Osteocyte (in vitro differentiated cells): ENCODE data around the gene ERICH3. TPM values are rescaled to one million over a fixed set of nuclear protein-coding genes. Genes with fewer than 3 reads are reported as not detected.

Experiments
- DNase-seq: peaks from one replicate; pipeline ENCODE4 v3.0.0; 2021; ENCODE audit warnings: mixed read lengths; ENCODE audit not compliant: unreplicated experiment; ENCODE audit errors: extremely low spot score
- H3K27ac Mint-ChIP-seq: one replicate; pipeline ENCODE4 v1.8.0; 2021; ENCODE audit warnings: mild to moderate bottlenecking, mixed read lengths; ENCODE audit not compliant: unreplicated experiment
- H3K27me3 Mint-ChIP-seq: one replicate; pipeline ENCODE4 v1.8.0; 2021; ENCODE audit warnings: mixed read lengths; ENCODE audit not compliant: unreplicated experiment
- H3K36me3 Mint-ChIP-seq: one replicate; pipeline ENCODE4 v1.8.0; 2021; ENCODE audit warnings: mixed read lengths; ENCODE audit not compliant: unreplicated experiment
- H3K4me1 Mint-ChIP-seq: one replicate; pipeline ENCODE4 v1.8.0; 2021; ENCODE audit warnings: mixed read lengths; ENCODE audit not compliant: unreplicated experiment
- H3K4me3 Mint-ChIP-seq: one replicate; pipeline ENCODE4 v1.8.0; 2021; ENCODE audit warnings: mild to moderate bottlenecking, moderate library complexity, mixed read lengths; ENCODE audit not compliant: unreplicated experiment
- H3K9me3 Mint-ChIP-seq: one replicate; pipeline ENCODE4 v1.8.0; 2021; ENCODE audit warnings: mixed read lengths; ENCODE audit not compliant: unreplicated experiment
- total RNA-seq: library from RNA; stranded (reverse); gene quantifications from 2 replicates; pipeline ENCODE4 v1.2.1, GENCODE V29; 2021
- TF ChIP-seq, protein P1 (sequence below): fragments of 200-600 bp; sonication (generic); IDR thresholded peaks from 2 replicates; pipeline ENCODE4 v1.5.0; 2021; ENCODE audit warnings: antibody characterized with exemption, mild to moderate bottlenecking, moderate library complexity

The ERICH3 gene
- total RNA-seq, 1 donor from 2014 or later = not detected

GRCh38 chr1:74586253-74586897 lies 87.2 kb downstream of the ERICH3 start:
- Mint-ChIP-seq H3K4me3 (no peak overlapping the region), H3K4me1 (no peaks in the 10 kb centered on the region), H3K36me3 (no peaks in the 10 kb centered on the region), H3K27ac (no peak overlapping the region), H3K27me3 (peaks cover 3% of the 10 kb centered on the region), H3K9me3 (no peaks in the 10 kb centered on the region)
- TF ChIP-seq, protein P1, sequence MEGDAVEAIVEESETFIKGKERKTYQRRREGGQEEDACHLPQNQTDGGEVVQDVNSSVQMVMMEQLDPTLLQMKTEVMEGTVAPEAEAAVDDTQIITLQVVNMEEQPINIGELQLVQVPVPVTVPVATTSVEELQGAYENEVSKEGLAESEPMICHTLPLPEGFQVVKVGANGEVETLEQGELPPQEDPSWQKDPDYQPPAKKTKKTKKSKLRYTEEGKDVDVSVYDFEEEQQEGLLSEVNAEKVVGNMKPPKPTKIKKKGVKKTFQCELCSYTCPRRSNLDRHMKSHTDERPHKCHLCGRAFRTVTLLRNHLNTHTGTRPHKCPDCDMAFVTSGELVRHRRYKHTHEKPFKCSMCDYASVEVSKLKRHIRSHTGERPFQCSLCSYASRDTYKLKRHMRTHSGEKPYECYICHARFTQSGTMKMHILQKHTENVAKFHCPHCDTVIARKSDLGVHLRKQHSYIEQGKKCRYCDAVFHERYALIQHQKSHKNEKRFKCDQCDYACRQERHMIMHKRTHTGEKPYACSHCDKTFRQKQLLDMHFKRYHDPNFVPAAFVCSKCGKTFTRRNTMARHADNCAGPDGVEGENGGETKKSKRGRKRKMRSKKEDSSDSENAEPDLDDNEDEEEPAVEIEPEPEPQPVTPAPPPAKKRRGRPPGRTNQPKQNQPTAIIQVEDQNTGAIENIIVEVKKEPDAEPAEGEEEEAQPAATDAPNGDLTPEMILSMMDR = no peak
- DNase-seq = no peak

GRCh38 chr1:74584185-74584584 lies 89.4 kb downstream of the ERICH3 start:
- no peaks in the 10 kb centered on the region for H3K4me1 Mint-ChIP-seq
- no peak for DNase-seq
- H3K9me3 Mint-ChIP-seq = no peaks in the 10 kb centered on the region
- no peak overlapping the region for H3K4me3 Mint-ChIP-seq
- H3K27me3 Mint-ChIP-seq = peaks cover 3% of the 10 kb centered on the region
- no peak overlapping the region for H3K27ac Mint-ChIP-seq
- no peaks in the 10 kb centered on the region for H3K36me3 Mint-ChIP-seq
- TF ChIP-seq, protein P1 = no peak

DNA sequence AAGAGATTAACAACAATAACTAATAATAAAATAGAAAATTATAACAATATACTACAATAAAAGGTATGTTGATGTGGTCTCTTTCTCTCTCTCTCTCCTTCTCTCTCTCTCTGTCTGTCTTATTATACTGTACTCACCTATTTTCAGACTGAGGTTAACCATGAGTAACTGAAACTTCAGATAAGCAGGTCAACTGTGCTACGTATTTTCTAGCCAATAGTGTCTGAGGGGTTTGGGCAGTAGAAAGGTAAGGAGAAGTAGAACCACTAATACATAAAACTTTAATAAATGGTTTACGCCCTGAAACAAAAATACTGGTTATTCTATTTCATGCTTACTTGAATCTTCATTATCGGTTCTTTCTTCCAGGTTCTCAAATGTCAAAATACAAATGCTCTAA lies 90.2 kb downstream of the ERICH3 start:
- Mint-ChIP-seq H3K9me3 (no peaks in the 10 kb centered on the region), H3K36me3 (no peaks in the 10 kb centered on the region), H3K4me1 (no peaks in the 10 kb centered on the region), H3K4me3 (no peak overlapping the region), H3K27ac (no peak overlapping the region), H3K27me3 (peaks cover 3% of the 10 kb centered on the region)
- DNase-seq = no peak
- TF ChIP-seq, protein P1 = no peak

DNA sequence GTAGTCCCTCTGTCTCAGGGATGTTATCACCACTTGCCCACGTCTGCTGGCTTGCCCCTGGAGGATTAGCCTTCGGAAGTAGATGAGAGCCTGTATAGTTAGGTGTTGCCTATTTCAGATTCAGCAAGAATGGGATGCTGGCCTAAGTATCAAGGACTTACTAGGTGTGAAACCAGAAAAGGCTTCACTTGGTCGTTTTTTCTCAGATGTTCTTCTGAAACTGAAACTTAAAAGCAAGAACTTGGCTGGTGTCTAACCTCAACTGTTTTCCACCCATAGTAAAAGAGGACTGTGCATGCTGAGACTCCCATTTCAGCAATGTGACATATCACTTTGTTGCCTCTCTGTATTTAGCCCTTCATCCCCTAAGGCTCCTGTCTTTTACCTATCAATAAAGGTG lies 94.2 kb downstream of the ERICH3 start:
- Mint-ChIP-seq H3K36me3 (no peaks in the 10 kb centered on the region), H3K4me1 (no peaks in the 10 kb centered on the region), H3K4me3 (no peak overlapping the region), H3K9me3 (no peaks in the 10 kb centered on the region), H3K27ac (no peak overlapping the region), H3K27me3 (peaks cover 2% of the 10 kb centered on the region)
- TF ChIP-seq, protein P1 = no peak
- no peak for DNase-seq

DNA sequence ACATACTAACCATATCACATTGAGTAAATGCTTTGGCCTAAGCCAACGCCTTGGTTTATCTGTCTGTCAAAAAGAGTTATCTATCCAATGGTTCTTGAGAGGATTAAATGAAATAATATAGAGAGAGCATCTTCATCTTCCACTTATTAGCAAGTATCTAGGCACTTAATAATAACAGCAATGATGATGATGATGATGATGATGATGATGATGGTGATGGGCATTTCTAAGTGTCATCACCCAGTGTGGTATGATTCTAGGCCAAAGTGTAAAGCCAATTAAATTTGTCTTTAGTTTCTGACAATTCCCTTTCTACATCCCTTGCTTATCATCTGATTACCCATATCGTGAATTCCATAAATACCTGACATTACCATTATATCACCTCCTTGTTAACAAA lies 95.5 kb downstream of the ERICH3 start:
- no peaks in the 10 kb centered on the region for H3K9me3 Mint-ChIP-seq
- DNase-seq = no peak
- H3K4me1 Mint-ChIP-seq = no peaks in the 10 kb centered on the region
- no peaks in the 10 kb centered on the region for H3K36me3 Mint-ChIP-seq
- TF ChIP-seq, protein P1 = no peak
- no peaks in the 10 kb centered on the region for H3K27me3 Mint-ChIP-seq
- H3K27ac Mint-ChIP-seq = no peak overlapping the region
- no peak overlapping the region for H3K4me3 Mint-ChIP-seq
